ENCODE data around the gene TRAPPC14. TPM values are rescaled to one million over a fixed set of nuclear protein-coding genes. Genes with fewer than 3 reads are reported as not detected.

Gene TRAPPC14
- total and polyA plus RNA-seq, 9 of the 15 experiments (the other 6 are each of a cell fraction or from before 2014, with no cell fraction given): 0.42 to 45.9 (median 18.2) TPM

DNA sequence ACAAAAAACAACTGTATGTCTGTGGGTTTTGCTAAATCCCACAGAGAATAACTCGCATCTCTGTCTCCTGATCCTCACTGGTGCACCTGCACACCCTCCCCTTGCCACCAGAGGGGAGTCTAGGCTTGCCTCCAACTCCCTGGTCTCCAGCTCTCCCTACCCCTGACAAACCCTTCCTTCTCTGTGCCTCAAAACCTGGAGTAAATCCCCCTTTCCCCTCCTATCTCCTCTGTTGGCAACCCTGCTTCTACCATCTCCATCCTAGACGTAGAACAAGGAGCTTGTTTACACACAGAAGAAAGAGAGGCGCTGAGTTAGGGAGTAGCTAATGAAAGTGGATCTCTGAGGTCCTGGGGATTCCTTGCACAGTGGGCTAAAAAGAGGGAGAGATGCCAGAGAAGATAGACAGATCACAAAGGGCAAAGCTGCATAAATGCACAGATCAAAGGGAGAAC, 25.8 kb downstream of the TRAPPC14 start (continued):
- no peak for TF ChIP-seq ILF3 (IDR thresholded peaks at IDR 0.05; ENCODE audit: borderline replicate concordance)
- TF ChIP-seq CREBBP (IDR thresholded peaks at IDR 0.05; ENCODE audit: low read depth, low read length): no peak
- TF ChIP-seq POLR2AphosphoS5 (IDR thresholded peaks at IDR 0.05; ENCODE audit: control insufficient read depth, insufficient read depth, low read depth, low read length): no peak
- TF ChIP-seq SRF (CRISPR knock-in tag; IDR thresholded peaks at IDR 0.05): no peak
- TF ChIP-seq, protein P1, sequence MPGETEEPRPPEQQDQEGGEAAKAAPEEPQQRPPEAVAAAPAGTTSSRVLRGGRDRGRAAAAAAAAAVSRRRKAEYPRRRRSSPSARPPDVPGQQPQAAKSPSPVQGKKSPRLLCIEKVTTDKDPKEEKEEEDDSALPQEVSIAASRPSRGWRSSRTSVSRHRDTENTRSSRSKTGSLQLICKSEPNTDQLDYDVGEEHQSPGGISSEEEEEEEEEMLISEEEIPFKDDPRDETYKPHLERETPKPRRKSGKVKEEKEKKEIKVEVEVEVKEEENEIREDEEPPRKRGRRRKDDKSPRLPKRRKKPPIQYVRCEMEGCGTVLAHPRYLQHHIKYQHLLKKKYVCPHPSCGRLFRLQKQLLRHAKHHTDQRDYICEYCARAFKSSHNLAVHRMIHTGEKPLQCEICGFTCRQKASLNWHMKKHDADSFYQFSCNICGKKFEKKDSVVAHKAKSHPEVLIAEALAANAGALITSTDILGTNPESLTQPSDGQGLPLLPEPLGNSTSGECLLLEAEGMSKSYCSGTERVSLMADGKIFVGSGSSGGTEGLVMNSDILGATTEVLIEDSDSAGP (CRISPR knock-in tag; IDR thresholded peaks at IDR 0.05): no peak
- no peak for TF ChIP-seq CAMTA2 (CRISPR knock-in tag; conservative IDR thresholded peaks at IDR 0.05)
- peak; percentile 87 for TF ChIP-seq XRCC5 (IDR thresholded peaks at IDR 0.05; ENCODE audit: low read depth, low read length)
- TF ChIP-seq, protein P2, sequence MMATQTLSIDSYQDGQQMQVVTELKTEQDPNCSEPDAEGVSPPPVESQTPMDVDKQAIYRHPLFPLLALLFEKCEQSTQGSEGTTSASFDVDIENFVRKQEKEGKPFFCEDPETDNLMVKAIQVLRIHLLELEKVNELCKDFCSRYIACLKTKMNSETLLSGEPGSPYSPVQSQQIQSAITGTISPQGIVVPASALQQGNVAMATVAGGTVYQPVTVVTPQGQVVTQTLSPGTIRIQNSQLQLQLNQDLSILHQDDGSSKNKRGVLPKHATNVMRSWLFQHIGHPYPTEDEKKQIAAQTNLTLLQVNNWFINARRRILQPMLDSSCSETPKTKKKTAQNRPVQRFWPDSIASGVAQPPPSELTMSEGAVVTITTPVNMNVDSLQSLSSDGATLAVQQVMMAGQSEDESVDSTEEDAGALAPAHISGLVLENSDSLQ (IDR thresholded peaks at IDR 0.05): no peak
- TF ChIP-seq NR2C1 (IDR thresholded peaks at IDR 0.05): no peak
- TF ChIP-seq NR2C1 (tag; IDR thresholded peaks at IDR 0.05): no peak
- TF ChIP-seq, protein P3, sequence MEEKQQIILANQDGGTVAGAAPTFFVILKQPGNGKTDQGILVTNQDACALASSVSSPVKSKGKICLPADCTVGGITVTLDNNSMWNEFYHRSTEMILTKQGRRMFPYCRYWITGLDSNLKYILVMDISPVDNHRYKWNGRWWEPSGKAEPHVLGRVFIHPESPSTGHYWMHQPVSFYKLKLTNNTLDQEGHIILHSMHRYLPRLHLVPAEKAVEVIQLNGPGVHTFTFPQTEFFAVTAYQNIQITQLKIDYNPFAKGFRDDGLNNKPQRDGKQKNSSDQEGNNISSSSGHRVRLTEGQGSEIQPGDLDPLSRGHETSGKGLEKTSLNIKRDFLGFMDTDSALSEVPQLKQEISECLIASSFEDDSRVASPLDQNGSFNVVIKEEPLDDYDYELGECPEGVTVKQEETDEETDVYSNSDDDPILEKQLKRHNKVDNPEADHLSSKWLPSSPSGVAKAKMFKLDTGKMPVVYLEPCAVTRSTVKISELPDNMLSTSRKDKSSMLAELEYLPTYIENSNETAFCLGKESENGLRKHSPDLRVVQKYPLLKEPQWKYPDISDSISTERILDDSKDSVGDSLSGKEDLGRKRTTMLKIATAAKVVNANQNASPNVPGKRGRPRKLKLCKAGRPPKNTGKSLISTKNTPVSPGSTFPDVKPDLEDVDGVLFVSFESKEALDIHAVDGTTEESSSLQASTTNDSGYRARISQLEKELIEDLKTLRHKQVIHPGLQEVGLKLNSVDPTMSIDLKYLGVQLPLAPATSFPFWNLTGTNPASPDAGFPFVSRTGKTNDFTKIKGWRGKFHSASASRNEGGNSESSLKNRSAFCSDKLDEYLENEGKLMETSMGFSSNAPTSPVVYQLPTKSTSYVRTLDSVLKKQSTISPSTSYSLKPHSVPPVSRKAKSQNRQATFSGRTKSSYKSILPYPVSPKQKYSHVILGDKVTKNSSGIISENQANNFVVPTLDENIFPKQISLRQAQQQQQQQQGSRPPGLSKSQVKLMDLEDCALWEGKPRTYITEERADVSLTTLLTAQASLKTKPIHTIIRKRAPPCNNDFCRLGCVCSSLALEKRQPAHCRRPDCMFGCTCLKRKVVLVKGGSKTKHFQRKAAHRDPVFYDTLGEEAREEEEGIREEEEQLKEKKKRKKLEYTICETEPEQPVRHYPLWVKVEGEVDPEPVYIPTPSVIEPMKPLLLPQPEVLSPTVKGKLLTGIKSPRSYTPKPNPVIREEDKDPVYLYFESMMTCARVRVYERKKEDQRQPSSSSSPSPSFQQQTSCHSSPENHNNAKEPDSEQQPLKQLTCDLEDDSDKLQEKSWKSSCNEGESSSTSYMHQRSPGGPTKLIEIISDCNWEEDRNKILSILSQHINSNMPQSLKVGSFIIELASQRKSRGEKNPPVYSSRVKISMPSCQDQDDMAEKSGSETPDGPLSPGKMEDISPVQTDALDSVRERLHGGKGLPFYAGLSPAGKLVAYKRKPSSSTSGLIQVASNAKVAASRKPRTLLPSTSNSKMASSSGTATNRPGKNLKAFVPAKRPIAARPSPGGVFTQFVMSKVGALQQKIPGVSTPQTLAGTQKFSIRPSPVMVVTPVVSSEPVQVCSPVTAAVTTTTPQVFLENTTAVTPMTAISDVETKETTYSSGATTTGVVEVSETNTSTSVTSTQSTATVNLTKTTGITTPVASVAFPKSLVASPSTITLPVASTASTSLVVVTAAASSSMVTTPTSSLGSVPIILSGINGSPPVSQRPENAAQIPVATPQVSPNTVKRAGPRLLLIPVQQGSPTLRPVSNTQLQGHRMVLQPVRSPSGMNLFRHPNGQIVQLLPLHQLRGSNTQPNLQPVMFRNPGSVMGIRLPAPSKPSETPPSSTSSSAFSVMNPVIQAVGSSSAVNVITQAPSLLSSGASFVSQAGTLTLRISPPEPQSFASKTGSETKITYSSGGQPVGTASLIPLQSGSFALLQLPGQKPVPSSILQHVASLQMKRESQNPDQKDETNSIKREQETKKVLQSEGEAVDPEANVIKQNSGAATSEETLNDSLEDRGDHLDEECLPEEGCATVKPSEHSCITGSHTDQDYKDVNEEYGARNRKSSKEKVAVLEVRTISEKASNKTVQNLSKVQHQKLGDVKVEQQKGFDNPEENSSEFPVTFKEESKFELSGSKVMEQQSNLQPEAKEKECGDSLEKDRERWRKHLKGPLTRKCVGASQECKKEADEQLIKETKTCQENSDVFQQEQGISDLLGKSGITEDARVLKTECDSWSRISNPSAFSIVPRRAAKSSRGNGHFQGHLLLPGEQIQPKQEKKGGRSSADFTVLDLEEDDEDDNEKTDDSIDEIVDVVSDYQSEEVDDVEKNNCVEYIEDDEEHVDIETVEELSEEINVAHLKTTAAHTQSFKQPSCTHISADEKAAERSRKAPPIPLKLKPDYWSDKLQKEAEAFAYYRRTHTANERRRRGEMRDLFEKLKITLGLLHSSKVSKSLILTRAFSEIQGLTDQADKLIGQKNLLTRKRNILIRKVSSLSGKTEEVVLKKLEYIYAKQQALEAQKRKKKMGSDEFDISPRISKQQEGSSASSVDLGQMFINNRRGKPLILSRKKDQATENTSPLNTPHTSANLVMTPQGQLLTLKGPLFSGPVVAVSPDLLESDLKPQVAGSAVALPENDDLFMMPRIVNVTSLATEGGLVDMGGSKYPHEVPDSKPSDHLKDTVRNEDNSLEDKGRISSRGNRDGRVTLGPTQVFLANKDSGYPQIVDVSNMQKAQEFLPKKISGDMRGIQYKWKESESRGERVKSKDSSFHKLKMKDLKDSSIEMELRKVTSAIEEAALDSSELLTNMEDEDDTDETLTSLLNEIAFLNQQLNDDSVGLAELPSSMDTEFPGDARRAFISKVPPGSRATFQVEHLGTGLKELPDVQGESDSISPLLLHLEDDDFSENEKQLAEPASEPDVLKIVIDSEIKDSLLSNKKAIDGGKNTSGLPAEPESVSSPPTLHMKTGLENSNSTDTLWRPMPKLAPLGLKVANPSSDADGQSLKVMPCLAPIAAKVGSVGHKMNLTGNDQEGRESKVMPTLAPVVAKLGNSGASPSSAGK (IDR thresholded peaks at IDR 0.05): no peak
- TF ChIP-seq HNRNPLL (IDR thresholded peaks at IDR 0.05; ENCODE audit: low read depth, low read length, poor library complexity, severe bottlenecking): no peak
